OCI-LY7 (cell line): Measurements from ENCODE around the gene PHAF1. TPM values are rescaled to one million over a fixed set of nuclear protein-coding genes. Genes with fewer than 3 reads are reported as not detected.

Experiments
- BruUV-seq: library from RNA; stranded (reverse); fragments of 400-500 nt; replicated peaks from 2 replicates; lab custom pipeline; 2021; lab: Mats Ljungman, UMichigan
- CTCF ChIA-PET: fragments of 300-600 bp; sonication (Branson Sonifier 250); formaldehyde crosslinking; loops from one replicate; lab custom pipeline; 2022; ENCODE audit warnings: antibody characterized with exemption; ENCODE audit not compliant: unreplicated experiment; lab: Charles Lee
- POLR2A ChIA-PET: fragments of 300-600 bp; sonication (Branson Sonifier 250); formaldehyde crosslinking; loops from one replicate; lab custom pipeline; 2022; ENCODE audit warnings: antibody characterized with exemption; lab: Charles Lee
- DNase-seq: peaks from one replicate; pipeline ENCODE4 v3.0.0-alpha.2; 2015; ENCODE audit warnings: low spot score
- H2AFZ ChIP-seq: fragments of 200-600 bp; sonication (generic), shearing (Covaris generic); 2 replicates; pipeline ENCODE4 v1.6.1; 2014; ENCODE audit warnings: mild to moderate bottlenecking, antibody characterized with exemption, low read length, moderate library complexity
- H3K27ac ChIP-seq: fragments of 200-600 bp; sonication (generic); 2 replicates; pipeline ENCODE4 v1.5.1; 2014; ENCODE audit warnings: mixed run types, low read depth, mild to moderate bottlenecking, moderate library complexity, low read length, inconsistent platforms; ENCODE audit not compliant: poor library complexity, severe bottlenecking
- H3K36me3 ChIP-seq: fragments of 200-600 bp; sonication (generic); 2 replicates; pipeline ENCODE4 v1.6.1; 2014; ENCODE audit warnings: mild to moderate bottlenecking, antibody characterized with exemption, low read length, moderate library complexity, mixed read lengths; ENCODE audit not compliant: insufficient read depth
- H3K4me1 ChIP-seq: fragments of 200-600 bp; sonication (generic); 2 replicates; pipeline ENCODE4 v1.5.1; 2014; ENCODE audit warnings: mild to moderate bottlenecking, low read length; ENCODE audit not compliant: insufficient read depth, poor library complexity, severe bottlenecking
- H3K4me2 ChIP-seq: fragments of 200-600 bp; sonication (generic); 2 replicates; pipeline ENCODE4 v1.6.1; 2014; ENCODE audit warnings: mild to moderate bottlenecking, low read length
- H3K4me3 ChIP-seq: fragments of 200-600 bp; sonication (generic); 2 replicates; pipeline ENCODE4 v1.5.1; 2014; ENCODE audit warnings: mild to moderate bottlenecking, low read depth, low read length; ENCODE audit not compliant: poor library complexity, severe bottlenecking
- H3K79me2 ChIP-seq: fragments of 200-600 bp; sonication (generic); 2 replicates; pipeline ENCODE4 v1.6.1; 2016; ENCODE audit warnings: low read depth, mild to moderate bottlenecking, low read length, moderate library complexity, mixed read lengths; ENCODE audit not compliant: insufficient read depth
- H3K9me2 ChIP-seq: fragments of 200-600 bp; sonication (generic); 2 replicates; pipeline ENCODE4 v1.6.1; 2016; ENCODE audit warnings: mild to moderate bottlenecking, low read length, mixed read lengths; ENCODE audit not compliant: insufficient read depth
- H3K9me3 ChIP-seq: fragments of 200-600 bp; sonication (generic); 2 replicates; pipeline ENCODE4 v1.6.1; 2014; ENCODE audit warnings: mild to moderate bottlenecking, mixed run types, low read length, mixed read lengths
- H4K20me1 ChIP-seq: fragments of 200-600 bp; sonication (generic); 2 replicates; pipeline ENCODE4 v1.6.1; 2014; ENCODE audit warnings: mild to moderate bottlenecking, antibody characterized with exemption, low read length, moderate library complexity, mixed read lengths; ENCODE audit not compliant: insufficient read depth
- EZH2phosphoT487 ChIP-seq: fragments of 200-600 bp; sonication (generic); IDR thresholded peaks from 2 replicates; pipeline ENCODE4 v1.6.1; 2018; ENCODE audit warnings: low read depth, borderline replicate concordance, mild to moderate bottlenecking, mixed run types, antibody characterized with exemption, low read length, moderate library complexity, mixed read lengths
- intact Hi-C: fragments of 100-400 bp; cut with micrococcal nuclease; formaldehyde crosslinking; loops from one replicate; pipeline ENCODE4 v1.10.0; 2022; ENCODE audit not compliant: unreplicated experiment
- total RNA-seq, 2 experiments: library from RNA; depleted of rRNA in 1 of 2; stranded (reverse); fragments of >200 nt in 1 of 2; shearing (Covaris generic) in 1 of 2; gene quantifications; 2 replicates each; pipeline ENCODE4 v1.2.3, GENCODE V29; 2014 to 2022
- TF ChIP-seq, protein P1 (sequence below): fragments of 200-600 bp; sonication (generic); conservative IDR thresholded peaks from 2 replicates; pipeline ENCODE4 v1.5.1; 2014; ENCODE audit warnings: mild to moderate bottlenecking, antibody characterized with exemption, low read length, moderate library complexity, mixed read lengths

PHAF1 gene
- total RNA-seq, 2 experiments from 2014 or later = 13.9 to 16.8 TPM

DNA sequence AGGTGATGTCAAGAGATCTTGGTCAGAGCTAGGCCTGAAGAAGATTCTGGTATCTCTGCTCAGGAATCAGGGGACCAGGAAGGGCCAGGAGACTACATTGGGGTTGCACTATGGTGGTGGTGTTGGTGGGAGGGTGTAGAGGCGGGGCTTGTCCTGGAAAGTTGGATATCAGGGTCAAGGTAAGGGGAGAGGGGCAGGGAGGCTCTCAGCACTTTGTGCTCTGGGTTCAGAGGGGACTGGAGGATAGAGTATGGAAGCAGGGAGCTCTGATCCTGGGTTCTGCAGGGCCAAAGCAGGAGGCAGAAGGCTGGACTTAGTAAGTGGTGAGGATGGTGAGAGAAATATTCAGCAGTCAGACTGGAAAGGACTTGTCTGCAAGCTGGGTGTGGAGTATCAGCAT, 63.6 kb downstream of the PHAF1 start:
- Histone ChIP-seq H3K36me3 (no peaks in the 10 kb centered on the region), H3K27ac (no peak overlapping the region), H3K4me1 (peaks cover 28% of the 10 kb centered on the region), H4K20me1 (no peaks in the 10 kb centered on the region), H3K79me2 (no peaks in the 10 kb centered on the region), H3K4me2 (no peak overlapping the region), H3K4me3 (no peak overlapping the region), H2AFZ (no peak overlapping the region), H3K9me2 (no peaks in the 10 kb centered on the region), H3K9me3 (no peaks in the 10 kb centered on the region)
- intact Hi-C loops = no loop called here
- ChIA-PET CTCF (no interaction called here), POLR2A (interaction anchor here (0.6 kb wide), 1 partner anchor 118 kb away, joined by 6 read pairs; no protein-coding TSS in a partner anchor)
- TF ChIP-seq, protein P1, sequence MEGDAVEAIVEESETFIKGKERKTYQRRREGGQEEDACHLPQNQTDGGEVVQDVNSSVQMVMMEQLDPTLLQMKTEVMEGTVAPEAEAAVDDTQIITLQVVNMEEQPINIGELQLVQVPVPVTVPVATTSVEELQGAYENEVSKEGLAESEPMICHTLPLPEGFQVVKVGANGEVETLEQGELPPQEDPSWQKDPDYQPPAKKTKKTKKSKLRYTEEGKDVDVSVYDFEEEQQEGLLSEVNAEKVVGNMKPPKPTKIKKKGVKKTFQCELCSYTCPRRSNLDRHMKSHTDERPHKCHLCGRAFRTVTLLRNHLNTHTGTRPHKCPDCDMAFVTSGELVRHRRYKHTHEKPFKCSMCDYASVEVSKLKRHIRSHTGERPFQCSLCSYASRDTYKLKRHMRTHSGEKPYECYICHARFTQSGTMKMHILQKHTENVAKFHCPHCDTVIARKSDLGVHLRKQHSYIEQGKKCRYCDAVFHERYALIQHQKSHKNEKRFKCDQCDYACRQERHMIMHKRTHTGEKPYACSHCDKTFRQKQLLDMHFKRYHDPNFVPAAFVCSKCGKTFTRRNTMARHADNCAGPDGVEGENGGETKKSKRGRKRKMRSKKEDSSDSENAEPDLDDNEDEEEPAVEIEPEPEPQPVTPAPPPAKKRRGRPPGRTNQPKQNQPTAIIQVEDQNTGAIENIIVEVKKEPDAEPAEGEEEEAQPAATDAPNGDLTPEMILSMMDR = no peak
- TF ChIP-seq EZH2phosphoT487 = no peak
- BruUV-seq = no TSS peak
- DNase-seq = no peak

DNA sequence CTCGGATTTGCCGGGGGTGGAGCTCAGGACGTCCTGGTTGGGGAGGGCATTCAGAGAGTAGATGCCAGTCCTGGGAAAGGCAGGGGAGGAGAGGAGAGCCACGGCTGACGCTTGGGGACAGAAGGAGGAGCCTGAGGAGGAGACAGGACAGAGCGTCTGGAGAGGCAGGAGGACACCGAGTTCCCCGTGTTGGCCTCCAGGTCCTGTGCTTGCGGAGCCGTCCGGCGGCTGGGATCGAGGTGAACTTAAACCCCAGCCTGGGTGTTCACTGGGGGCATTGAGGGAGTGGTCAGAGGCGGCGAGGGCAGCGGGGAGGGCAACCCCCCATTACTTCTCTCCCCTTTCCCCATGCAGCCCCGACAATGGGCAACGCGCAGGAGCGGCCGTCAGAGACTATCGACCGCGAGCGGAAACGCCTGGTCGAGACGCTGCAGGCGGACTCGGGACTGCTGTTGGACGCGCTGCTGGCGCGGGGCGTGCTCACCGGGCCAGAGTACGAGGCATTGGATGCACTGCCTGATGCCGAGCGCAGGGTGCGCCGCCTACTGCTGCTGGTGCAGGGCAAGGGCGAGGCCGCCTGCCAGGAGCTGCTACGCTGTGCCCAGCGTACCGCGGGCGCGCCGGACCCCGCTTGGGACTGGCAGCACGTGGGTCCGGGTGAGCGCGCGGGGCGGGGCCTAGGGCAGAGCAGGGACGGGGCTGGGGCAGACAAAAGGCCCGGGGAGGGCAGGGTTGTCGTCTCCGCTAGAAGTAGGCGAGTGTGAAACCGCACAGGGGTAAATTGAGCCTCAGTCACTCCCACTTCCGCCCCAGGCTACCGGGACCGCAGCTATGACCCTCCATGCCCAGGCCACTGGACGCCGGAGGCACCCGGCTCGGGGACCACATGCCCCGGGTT, 64.3 kb downstream of the PHAF1 start:
- Histone ChIP-seq H3K9me3 (no peaks in the 10 kb centered on the region), H3K36me3 (no peaks in the 10 kb centered on the region), H3K4me2 (peak overlapping the region; percentile 65), H3K4me3 (peak overlapping the region; percentile 31), H3K9me2 (no peaks in the 10 kb centered on the region), H4K20me1 (no peaks in the 10 kb centered on the region), H3K27ac (no peak overlapping the region), H3K4me1 (peaks cover 32% of the 10 kb centered on the region), H3K79me2 (no peaks in the 10 kb centered on the region), H2AFZ (no peak overlapping the region)
- no TSS peak for BruUV-seq
- no peak for TF ChIP-seq EZH2phosphoT487
- TF ChIP-seq, protein P1 = 0 out of 2 replicates have a peak, but pooled peaks have one; percentile 10
- peak; percentile 35 for DNase-seq
- intact Hi-C loops = no loop called here
- ChIA-PET CTCF (no interaction called here), POLR2A (interaction anchor here (0.6 to 1.0 kb wide), 2 partner anchors 119 to 221 kb away, joined by 4 to 6 read pairs; no protein-coding TSS in a partner anchor)
